Karpas-422 (cell line): ENCODE data around the gene NTM. TPM values are rescaled to one million over a fixed set of nuclear protein-coding genes. Genes with fewer than 3 reads are reported as not detected.
A peak's percentile ranks its signal among the peaks of the same experiment; 100 is the strongest.

Experiments
- DNase-seq: peaks from one replicate; pipeline ENCODE4 v3.0.0-alpha.2; 2015
- H2AFZ ChIP-seq: fragments of 200-600 bp; sonication (generic); 2 replicates; pipeline ENCODE4 v1.6.1; 2014; ENCODE audit warnings: antibody characterized with exemption, low read length, mixed read lengths
- H3K27ac ChIP-seq: fragments of 200-600 bp; sonication (generic); 2 replicates; pipeline ENCODE4 v1.5.1; 2014; ENCODE audit warnings: mild to moderate bottlenecking, low read length, moderate library complexity
- H3K27me3 ChIP-seq: fragments of 200-600 bp; sonication (generic); 2 replicates; pipeline ENCODE4 v1.6.1; 2014; ENCODE audit warnings: low read length, mixed read lengths
- H3K36me3 ChIP-seq: fragments of 200-600 bp; sonication (generic); 2 replicates; pipeline ENCODE4 v1.6.1; 2014; ENCODE audit warnings: low read length, mixed read lengths; ENCODE audit not compliant: insufficient read depth
- H3K4me1 ChIP-seq: fragments of 200-600 bp; sonication (generic); 2 replicates; pipeline ENCODE4 v1.6.1; 2014; ENCODE audit warnings: mild to moderate bottlenecking, low read length, mixed read lengths
- H3K4me2 ChIP-seq: fragments of 200-600 bp; sonication (generic); 2 replicates; pipeline ENCODE4 v1.6.1; 2014; ENCODE audit warnings: low read length, low read depth, mild to moderate bottlenecking; ENCODE audit not compliant: poor library complexity, severe bottlenecking
- H3K4me3 ChIP-seq: fragments of 200-600 bp; sonication (generic); 2 replicates; pipeline ENCODE4 v1.5.1; 2014; ENCODE audit warnings: mild to moderate bottlenecking, antibody characterized with exemption, low read length, mixed read lengths
- H3K79me2 ChIP-seq: fragments of 200-600 bp; sonication (generic); 2 replicates; pipeline ENCODE4 v1.6.1; 2014; ENCODE audit warnings: mild to moderate bottlenecking, low read length, mixed read lengths
- H3K9ac ChIP-seq: fragments of 200-600 bp; sonication (generic); 2 replicates; pipeline ENCODE4 v1.6.0; 2014; ENCODE audit warnings: low read length
- H3K9me2 ChIP-seq: fragments of 200-600 bp; sonication (generic), shearing (Covaris generic); replicated peaks from 2 replicates; pipeline ENCODE4 v1.6.0; 2014; ENCODE audit warnings: mild to moderate bottlenecking, low read length, moderate library complexity; ENCODE audit not compliant: insufficient read depth
- H3K9me3 ChIP-seq: fragments of 300-700, 200-600 bp; sonication (generic); 2 replicates; pipeline ENCODE4 v1.6.1; 2014; ENCODE audit warnings: low read length, mixed read lengths
- H4K20me1 ChIP-seq: fragments of 200-600 bp; sonication (generic); 2 replicates; pipeline ENCODE4 v1.6.1; 2014; ENCODE audit warnings: mild to moderate bottlenecking, antibody characterized with exemption, low read length, low read depth; ENCODE audit not compliant: insufficient read depth
- total RNA-seq: library from RNA; depleted of rRNA; stranded (reverse); fragments of >200 nt; shearing (Covaris generic); gene quantifications from 2 replicates; pipeline ENCODE4 v1.2.3, GENCODE V29; 2014; ENCODE audit warnings: low replicate concordance

NTM gene
- total RNA-seq, 1 experiment from 2014 or later: not detected

GRCh38 chr11:131506348-131506747 is 135.9 kb downstream of the NTM start:
- Histone ChIP-seq H3K27ac (no peak overlapping the region), H3K9me2 (no peaks in the 10 kb centered on the region), H4K20me1 (no peaks in the 10 kb centered on the region), H3K9ac (no peak overlapping the region), H2AFZ (no peak overlapping the region), H3K4me2 (no peak overlapping the region), H3K9me3 (no peaks in the 10 kb centered on the region), H3K27me3 (no peaks in the 10 kb centered on the region), H3K36me3 (no peaks in the 10 kb centered on the region), H3K79me2 (no peaks in the 10 kb centered on the region), H3K4me1 (no peaks in the 10 kb centered on the region), H3K4me3 (no peak overlapping the region)
- DNase-seq: no peak

- Histone ChIP-seq H4K20me1 (no peaks in the 10 kb centered on the region), H3K9ac (no peak overlapping the region), H2AFZ (no peak overlapping the region), H3K9me2 (no peaks in the 10 kb centered on the region), H3K4me2 (no peak overlapping the region), H3K4me1 (0 out of 2 replicates have a peak, but pooled peaks cover 4% of the 10 kb centered on the region), H3K27ac (no peak overlapping the region), H3K36me3 (no peaks in the 10 kb centered on the region), H3K79me2 (no peaks in the 10 kb centered on the region), H3K27me3 (no peaks in the 10 kb centered on the region), H3K4me3 (no peak overlapping the region), H3K9me3 (no peaks in the 10 kb centered on the region)
- no peak for DNase-seq
Observed at GRCh38 chr11:131510662-131511061, 140.2 kb downstream of the NTM start.

- H3K9me2 ChIP-seq: no peaks in the 10 kb centered on the region
- H3K9me3 ChIP-seq: no peaks in the 10 kb centered on the region
- no peak overlapping the region for H3K4me2 ChIP-seq
- H3K27me3 ChIP-seq: no peaks in the 10 kb centered on the region
- no peak overlapping the region for H3K27ac ChIP-seq
- 0 out of 2 replicates have a peak, but pooled peaks cover 4% of the 10 kb centered on the region for H3K4me1 ChIP-seq
- H3K79me2 ChIP-seq: no peaks in the 10 kb centered on the region
- peak; percentile 74 for DNase-seq
- H3K36me3 ChIP-seq: no peaks in the 10 kb centered on the region
- no peak overlapping the region for H2AFZ ChIP-seq
- H3K4me3 ChIP-seq: no peak overlapping the region
- H3K9ac ChIP-seq: no peak overlapping the region
- no peaks in the 10 kb centered on the region for H4K20me1 ChIP-seq
Observed at GRCh38 chr11:131511794-131512193, 141.4 kb downstream of the NTM start.

GRCh38 chr11:131512228-131512627 is 141.8 kb downstream of the NTM start:
- 0 out of 2 replicates have a peak, but pooled peaks cover 4% of the 10 kb centered on the region for H3K4me1 ChIP-seq
- no peaks in the 10 kb centered on the region for H3K36me3 ChIP-seq
- no peaks in the 10 kb centered on the region for H3K9me3 ChIP-seq
- no peaks in the 10 kb centered on the region for H3K27me3 ChIP-seq
- DNase-seq: no peak
- H2AFZ ChIP-seq: no peak overlapping the region
- H3K27ac ChIP-seq: no peak overlapping the region
- H3K9ac ChIP-seq: no peak overlapping the region
- H3K79me2 ChIP-seq: no peaks in the 10 kb centered on the region
- H3K9me2 ChIP-seq: no peaks in the 10 kb centered on the region
- H3K4me2 ChIP-seq: no peak overlapping the region
- H3K4me3 ChIP-seq: no peak overlapping the region
- no peaks in the 10 kb centered on the region for H4K20me1 ChIP-seq

GRCh38 chr11:131514062-131514461 is 143.6 kb downstream of the NTM start:
- Histone ChIP-seq H3K9ac (no peak overlapping the region), H3K4me3 (no peak overlapping the region), H3K36me3 (no peaks in the 10 kb centered on the region), H3K4me1 (0 out of 2 replicates have a peak, but pooled peaks cover 4% of the 10 kb centered on the region), H3K9me3 (no peaks in the 10 kb centered on the region), H2AFZ (no peak overlapping the region), H4K20me1 (no peaks in the 10 kb centered on the region), H3K9me2 (no peaks in the 10 kb centered on the region), H3K27me3 (no peaks in the 10 kb centered on the region), H3K27ac (no peak overlapping the region), H3K79me2 (no peaks in the 10 kb centered on the region), H3K4me2 (no peak overlapping the region)
- no peak for DNase-seq

- no peak for DNase-seq
- no peaks in the 10 kb centered on the region for H4K20me1 ChIP-seq
- H3K9ac ChIP-seq: no peak overlapping the region
- H3K4me3 ChIP-seq: no peak overlapping the region
- no peaks in the 10 kb centered on the region for H3K9me2 ChIP-seq
- H2AFZ ChIP-seq: no peak overlapping the region
- H3K27me3 ChIP-seq: no peaks in the 10 kb centered on the region
- H3K9me3 ChIP-seq: no peaks in the 10 kb centered on the region
- no peaks in the 10 kb centered on the region for H3K79me2 ChIP-seq
- no peak overlapping the region for H3K27ac ChIP-seq
- no peak overlapping the region for H3K4me2 ChIP-seq
- no peaks in the 10 kb centered on the region for H3K4me1 ChIP-seq
- no peaks in the 10 kb centered on the region for H3K36me3 ChIP-seq
Observed at GRCh38 chr11:131518305-131518838, 148.0 kb downstream of the NTM start.

GRCh38 chr11:131522851-131523250 is 152.4 kb downstream of the NTM start:
- no peak overlapping the region for H2AFZ ChIP-seq
- no peaks in the 10 kb centered on the region for H3K9me3 ChIP-seq
- H3K27me3 ChIP-seq: no peaks in the 10 kb centered on the region
- H3K4me3 ChIP-seq: no peak overlapping the region
- no peaks in the 10 kb centered on the region for H3K79me2 ChIP-seq
- no peaks in the 10 kb centered on the region for H3K9me2 ChIP-seq
- no peaks in the 10 kb centered on the region for H3K36me3 ChIP-seq
- no peak overlapping the region for H3K4me2 ChIP-seq
- no peaks in the 10 kb centered on the region for H4K20me1 ChIP-seq
- no peaks in the 10 kb centered on the region for H3K4me1 ChIP-seq
- H3K27ac ChIP-seq: no peak overlapping the region
- DNase-seq: no peak
- H3K9ac ChIP-seq: no peak overlapping the region

GRCh38 chr11:131530407-131530806 is 160.0 kb downstream of the NTM start:
- Histone ChIP-seq H3K4me3 (no peak overlapping the region), H3K9me3 (no peaks in the 10 kb centered on the region), H3K4me2 (no peak overlapping the region), H3K9me2 (no peaks in the 10 kb centered on the region), H4K20me1 (no peaks in the 10 kb centered on the region), H3K36me3 (no peaks in the 10 kb centered on the region), H2AFZ (no peak overlapping the region), H3K27ac (no peak overlapping the region), H3K9ac (no peak overlapping the region), H3K79me2 (no peaks in the 10 kb centered on the region), H3K4me1 (no peaks in the 10 kb centered on the region), H3K27me3 (no peaks in the 10 kb centered on the region)
- no peak for DNase-seq

GRCh38 chr11:131533149-131533548 is 162.7 kb downstream of the NTM start:
- no peak overlapping the region for H2AFZ ChIP-seq
- no peaks in the 10 kb centered on the region for H3K9me3 ChIP-seq
- H3K9me2 ChIP-seq: no peaks in the 10 kb centered on the region
- H3K4me3 ChIP-seq: no peak overlapping the region
- H3K79me2 ChIP-seq: no peaks in the 10 kb centered on the region
- no peaks in the 10 kb centered on the region for H3K36me3 ChIP-seq
- DNase-seq: no peak
- H3K4me1 ChIP-seq: no peaks in the 10 kb centered on the region
- no peak overlapping the region for H3K27ac ChIP-seq
- no peaks in the 10 kb centered on the region for H4K20me1 ChIP-seq
- no peak overlapping the region for H3K4me2 ChIP-seq
- no peak overlapping the region for H3K9ac ChIP-seq
- H3K27me3 ChIP-seq: no peaks in the 10 kb centered on the region
